Measurements from ENCODE around the gene SERPINE2.

SERPINE2 gene, protein sequence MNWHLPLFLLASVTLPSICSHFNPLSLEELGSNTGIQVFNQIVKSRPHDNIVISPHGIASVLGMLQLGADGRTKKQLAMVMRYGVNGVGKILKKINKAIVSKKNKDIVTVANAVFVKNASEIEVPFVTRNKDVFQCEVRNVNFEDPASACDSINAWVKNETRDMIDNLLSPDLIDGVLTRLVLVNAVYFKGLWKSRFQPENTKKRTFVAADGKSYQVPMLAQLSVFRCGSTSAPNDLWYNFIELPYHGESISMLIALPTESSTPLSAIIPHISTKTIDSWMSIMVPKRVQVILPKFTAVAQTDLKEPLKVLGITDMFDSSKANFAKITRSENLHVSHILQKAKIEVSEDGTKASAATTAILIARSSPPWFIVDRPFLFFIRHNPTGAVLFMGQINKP

DNA sequence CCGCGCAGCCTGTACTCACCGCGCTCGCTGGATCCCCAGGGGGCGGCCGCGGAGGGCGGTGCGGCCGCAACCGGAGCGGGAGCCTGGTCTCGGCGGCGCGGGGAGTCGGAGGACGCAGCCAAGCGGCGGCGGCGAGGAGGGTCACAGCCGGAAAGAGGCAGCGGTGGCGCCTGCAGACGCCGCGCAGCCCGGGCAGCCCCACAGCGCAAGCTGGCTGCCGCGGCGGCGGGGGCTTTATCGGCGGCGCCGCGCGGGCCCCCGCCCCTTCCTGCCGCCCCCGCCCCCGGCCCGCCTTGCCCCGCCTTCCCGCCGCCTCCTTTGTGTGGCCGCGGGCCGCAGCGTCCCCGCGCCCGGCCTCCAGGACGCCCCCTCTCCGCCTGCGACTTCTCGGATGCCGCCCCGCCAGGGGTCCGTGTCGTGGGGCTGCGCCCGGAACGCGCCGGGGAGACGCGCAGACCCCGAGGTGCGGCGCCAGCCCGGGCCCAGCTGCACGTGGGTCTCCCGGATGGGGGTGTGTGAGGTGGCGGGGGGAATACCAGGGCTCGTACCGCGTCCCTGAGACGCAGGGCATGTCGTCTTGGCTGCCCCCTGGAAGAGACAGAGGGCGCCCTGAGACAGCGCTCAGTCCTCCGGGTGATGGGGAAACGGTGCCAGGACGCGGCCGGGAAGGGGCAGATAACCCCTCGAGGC is at the start of gene SERPINE2:
Gene SERPINE2, minus strand, starts transcription at position 207 of the 690 bp plus-strand sequence. CDS start 37,386 bp downstream, outside the sequence.
- no peak for DNase-seq

DNA sequence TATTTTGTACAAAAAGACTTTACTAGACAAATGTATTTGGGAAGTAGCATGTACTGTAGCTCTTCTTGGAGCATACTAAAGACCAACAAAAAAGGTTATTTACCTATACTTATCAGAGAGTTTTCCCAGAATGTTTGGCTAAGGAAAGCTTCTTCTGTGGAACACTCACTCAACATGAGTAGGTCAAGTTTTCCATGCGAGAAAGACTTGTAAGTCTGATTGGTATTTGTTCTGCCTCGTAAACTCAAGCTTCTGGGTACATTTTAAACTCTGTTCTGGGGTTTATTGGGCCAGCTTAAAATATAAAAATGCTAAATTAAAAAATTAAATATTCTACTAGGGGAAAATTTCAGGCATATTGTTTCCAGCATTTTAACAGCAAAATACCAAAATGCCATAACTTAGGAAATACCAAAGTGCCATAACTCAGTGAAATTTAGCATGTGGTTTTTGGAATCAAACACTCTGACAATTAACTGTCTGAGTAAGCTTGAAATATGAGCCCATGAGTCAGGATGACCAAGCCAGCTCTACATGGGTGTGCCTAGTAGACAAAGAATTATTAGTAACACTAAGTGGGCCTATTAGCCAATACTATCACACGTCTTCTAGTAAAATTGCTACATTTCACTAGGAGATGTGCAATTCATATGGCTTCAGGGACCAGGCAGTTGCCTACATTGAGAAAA is 47.3 kb upstream of the SERPINE2 start:
- DNase-seq, result no peak

DNA sequence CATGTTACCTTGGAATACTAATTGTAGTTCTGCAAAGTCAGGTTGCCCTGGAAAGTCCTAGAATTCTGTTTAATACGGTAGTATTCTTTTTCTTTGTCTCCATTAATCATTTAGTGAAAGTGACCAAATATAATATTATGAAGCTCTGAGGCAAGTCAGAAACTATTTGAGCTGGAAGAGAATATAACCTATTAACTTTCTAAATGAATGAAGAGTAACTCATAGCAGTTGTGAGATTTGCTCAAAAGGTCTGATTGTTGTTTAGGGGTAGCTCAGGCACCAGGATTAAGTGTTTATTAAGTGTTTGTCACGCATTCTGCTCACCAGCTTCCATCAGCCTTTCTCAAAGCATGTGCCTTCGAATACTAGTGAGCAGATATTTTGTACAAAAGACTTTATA is 46.7 kb upstream of the SERPINE2 start:
- no peak for DNase-seq

DNA sequence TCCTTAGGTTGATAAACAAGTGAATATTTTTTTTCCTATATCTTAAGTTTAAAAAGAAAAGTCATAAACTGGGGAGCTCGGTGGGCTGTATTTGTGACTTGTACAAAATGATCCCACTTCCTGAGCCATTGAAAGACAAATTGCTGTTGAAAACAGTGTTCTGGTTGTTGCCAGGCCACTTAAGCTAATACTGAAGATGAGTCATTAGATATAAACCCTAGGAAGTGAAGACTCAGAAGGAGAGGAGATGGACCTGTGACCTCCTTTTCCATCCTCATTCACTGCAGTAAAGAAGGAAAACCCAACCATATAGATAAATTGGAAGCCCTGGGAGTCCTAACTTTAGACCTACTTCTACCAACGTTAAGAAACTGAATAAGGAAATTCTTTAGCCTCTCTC is 46.2 kb upstream of the SERPINE2 start:
- no peak for DNase-seq

DNA sequence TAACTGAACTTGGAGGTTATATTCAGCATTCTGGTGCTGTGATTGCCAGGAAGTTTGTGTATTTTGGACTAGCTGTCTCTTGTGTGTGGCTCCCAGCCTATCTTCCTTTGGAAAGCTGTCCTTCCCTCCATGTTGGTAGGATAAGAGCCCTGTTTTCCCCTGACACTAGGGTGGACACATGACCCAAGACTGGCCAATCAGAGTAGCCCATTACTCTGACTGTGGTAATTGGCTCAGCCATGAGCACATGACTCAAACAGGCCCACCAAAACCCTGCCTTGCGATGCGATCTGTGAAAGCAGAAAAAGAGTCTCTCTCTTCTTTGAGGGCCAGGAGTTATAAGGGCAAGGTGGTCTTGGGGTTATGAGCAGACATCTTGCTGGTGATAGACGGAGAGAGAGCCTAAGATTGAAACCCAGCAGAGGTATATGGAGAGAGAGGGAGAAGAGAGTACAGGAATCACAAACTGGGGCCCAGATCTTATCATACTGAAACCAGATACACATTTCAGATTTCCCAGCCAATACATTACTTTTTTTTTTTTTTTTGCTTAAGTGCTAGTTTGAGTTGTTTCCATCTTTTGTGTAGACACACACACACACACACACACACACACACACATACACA is 45.3 kb upstream of the SERPINE2 start:
- no peak for DNase-seq

DNA sequence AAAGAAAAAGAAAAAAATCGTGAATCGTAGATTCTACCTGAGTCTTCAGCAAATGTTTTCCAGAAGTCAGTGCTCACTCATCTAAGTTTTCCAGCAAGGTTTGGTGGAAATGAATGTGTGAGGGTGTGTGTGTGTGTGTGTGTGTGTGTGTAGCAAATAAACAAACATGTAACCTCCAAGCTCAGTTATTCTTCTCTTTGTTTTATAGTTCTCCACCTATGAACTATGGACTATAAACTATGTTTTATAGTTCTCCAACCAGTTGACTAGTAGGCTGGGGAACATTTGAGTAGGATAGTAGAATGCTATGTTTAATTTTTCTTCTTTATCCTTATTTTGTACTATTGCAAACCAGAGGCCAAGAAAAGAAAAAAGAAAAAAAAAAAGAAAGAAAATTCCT is 44.6 kb upstream of the SERPINE2 start:
- no peak for DNase-seq

DNA sequence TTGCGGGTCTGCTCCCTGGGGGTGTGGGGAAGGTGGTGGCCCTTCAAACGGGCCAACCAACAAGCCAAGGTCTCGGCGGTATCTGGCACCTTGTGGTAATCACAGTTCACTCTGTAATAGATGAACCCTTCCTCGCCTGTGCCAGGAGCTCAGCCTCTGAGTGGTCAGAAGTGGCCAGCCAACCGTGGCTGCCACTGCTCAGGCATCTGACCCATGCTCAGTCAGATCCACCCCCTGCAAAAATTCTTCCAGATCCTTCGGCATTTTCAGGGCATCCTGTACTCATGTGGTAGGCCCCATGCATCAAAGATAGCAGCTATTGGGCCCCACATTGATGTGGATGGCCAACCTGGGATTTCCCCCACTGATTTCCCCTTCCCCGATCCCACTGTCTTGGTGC is 39.6 kb upstream of the SERPINE2 start:
- DNase-seq, result no peak

DNA sequence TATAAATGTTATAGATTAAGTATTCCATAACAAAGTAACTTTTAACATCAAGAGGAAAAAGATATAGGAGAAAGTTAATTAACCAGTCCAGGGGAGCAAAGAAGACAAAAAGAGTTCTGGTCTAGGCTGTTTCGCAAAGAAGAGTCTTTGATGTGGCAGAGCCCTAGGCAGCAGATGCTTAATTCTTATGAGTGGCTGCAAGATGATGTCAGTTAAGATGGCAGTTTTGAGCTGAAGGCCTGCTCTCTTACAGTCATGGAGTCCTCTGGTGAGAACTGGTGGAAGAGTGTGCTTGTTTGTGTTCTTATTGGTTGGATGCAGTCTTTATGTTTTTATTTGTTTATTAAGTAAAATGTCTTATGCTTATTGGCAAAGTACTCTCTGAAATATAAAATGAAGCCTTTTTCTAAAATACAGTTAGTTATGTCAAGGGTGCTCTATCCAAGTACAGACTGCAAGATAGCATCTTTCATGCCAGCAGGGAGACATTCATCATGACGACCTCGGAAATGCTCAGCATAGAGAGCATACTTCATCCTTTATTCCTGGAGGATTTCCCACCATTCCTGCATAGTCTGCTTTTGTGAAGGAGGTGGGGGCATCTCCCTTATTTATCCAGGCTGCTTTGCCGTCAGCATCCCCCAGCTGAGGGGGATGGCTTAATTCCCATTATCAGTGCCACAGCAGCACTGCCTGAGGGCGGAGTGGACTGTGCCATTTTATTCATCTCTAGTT is 38.9 kb upstream of the SERPINE2 start:
- no peak for DNase-seq

DNA sequence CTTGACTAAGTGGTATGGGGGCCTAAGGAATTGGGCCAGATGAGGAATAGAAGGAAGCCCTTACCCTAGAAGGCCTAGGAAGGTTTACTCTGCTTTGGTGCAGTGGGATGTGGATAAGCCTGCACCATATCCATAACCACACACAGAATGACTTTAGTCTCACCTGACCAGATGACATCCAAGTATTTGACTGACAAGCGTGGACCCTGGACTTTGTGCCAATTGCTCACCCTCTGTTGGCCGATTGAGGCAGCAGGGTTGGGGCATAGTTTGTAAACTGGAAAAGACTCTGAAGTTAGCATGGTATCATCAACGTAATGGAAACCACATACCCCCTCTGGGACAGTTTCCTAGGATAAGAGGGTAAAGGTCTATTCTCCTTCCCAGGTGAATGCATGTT is 36.5 kb upstream of the SERPINE2 start:
- DNase-seq, result no peak

DNA sequence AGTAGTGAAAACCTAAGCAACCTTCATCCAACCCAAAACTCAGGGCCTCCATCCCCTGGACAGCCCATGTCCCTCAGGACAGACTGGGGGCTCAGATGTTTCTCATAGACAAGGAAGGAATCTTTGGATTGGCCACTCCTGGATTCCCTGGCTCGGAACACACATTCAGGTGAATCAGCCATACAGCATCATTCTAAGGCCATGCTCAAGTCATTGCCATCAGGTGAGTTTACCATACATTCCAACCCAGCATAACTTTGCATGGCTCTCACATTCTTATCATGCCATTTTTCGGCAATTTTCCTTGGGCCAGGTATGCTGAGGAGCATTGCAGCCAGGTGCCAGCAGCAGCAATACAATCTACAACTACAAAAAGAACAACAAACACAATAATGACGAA is 34.6 kb upstream of the SERPINE2 start:
- no peak for DNase-seq

DNA sequence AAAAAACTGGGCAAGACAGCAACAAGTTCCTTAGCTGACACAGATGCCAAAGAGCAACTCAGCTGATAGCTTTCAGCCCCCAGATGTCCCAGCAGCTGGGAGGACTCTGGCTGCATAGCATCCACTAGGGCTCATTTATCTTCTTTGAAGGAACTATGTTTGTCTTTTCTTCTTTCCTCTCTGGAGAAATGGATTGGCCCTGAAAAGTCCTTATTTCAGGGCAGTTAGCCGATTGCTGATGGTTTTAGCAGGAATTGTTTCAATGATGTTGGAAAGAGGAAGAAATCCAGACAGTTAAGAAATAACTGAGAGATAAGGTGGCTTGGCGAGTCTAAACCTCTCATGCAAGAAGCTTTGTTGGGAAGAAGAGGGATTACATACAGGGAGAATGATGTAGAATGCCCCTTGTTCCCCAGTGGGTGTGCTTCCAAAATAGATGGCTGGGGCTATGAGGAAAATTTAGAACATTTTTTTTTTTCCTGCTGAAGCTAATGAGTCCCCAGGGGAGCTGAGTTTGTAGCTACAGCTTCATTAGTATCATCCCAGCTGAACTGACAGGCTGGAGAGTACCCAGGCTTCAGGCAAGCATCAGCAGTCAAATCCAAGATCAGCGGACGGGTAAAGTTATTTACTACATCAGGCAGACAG is 33.6 kb upstream of the SERPINE2 start:
- DNase-seq, result no peak

DNA sequence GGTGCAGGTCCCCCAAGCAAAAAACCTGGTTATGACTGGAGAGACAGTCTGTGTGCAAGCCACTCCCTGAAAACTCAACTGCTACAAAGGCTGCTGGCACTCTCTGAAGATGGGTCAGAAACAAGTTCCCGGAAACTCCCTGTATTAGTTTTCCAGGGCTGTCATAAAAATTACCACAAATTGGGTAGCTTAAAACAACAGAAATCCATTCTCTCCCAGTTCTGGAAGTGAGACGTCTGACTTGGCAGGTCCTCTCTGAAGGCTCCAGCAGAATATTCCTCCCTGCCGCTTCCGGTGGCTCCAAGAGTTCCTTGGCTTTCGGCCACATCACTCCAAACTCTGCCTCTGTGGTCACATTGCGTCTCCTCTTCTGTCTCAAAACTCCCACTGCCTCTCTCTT is 30.1 kb upstream of the SERPINE2 start:
- no peak for DNase-seq

DNA sequence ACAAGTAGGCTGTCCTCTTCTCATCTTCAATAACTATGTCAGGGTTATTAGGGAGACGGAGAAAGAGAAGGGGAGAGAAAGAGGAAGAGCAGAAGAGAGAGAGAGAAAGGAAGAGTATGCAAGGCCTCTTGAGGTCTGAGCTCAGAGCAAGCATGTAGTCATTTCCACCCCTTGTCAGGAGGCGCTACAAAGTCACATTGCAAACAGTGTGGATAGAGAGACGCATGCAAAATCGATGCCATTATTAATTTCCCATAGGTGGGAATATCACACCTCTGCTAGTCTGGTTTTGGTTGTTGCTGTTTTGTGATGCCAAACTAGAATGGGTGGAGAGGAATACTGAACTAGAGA is 24.2 kb upstream of the SERPINE2 start:
- no peak for DNase-seq

DNA sequence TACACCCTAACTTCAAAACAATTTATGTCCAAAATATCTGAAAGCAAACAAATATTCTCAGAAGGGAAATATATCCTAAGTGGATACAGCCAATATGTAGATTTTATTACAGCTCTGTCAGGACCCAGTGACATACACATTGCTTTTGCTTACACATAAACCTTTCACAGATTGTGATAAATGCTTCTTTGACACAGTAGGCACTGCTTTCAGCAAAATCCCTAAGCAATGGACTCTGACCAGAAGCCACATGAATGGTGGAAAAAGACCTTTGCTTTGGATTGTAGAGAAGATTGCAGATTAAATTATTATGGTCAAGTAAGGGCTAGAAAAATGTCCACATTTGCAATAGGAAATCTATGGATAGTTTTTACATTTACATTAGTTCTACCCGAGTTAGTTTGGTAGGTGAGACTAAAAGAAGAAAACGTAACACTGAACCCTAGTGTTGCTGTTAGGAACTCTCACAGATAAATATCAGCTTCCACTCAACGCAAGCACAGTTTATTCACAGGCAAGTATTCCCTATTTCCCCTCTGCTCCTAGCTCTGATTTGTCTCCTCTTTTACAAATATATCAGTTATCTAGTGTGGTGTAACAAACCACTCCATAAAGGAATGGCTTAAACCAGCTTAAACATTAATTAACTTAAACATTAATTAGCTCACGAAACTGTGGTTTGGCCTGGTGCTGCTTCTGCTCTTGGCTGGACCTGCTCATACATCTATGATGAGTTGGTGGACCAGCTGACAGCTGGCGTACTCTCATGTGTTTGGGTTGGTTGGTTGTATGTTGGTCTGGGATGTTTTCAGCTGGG is 23.6 kb upstream of the SERPINE2 start:
- DNase-seq, result no peak

DNA sequence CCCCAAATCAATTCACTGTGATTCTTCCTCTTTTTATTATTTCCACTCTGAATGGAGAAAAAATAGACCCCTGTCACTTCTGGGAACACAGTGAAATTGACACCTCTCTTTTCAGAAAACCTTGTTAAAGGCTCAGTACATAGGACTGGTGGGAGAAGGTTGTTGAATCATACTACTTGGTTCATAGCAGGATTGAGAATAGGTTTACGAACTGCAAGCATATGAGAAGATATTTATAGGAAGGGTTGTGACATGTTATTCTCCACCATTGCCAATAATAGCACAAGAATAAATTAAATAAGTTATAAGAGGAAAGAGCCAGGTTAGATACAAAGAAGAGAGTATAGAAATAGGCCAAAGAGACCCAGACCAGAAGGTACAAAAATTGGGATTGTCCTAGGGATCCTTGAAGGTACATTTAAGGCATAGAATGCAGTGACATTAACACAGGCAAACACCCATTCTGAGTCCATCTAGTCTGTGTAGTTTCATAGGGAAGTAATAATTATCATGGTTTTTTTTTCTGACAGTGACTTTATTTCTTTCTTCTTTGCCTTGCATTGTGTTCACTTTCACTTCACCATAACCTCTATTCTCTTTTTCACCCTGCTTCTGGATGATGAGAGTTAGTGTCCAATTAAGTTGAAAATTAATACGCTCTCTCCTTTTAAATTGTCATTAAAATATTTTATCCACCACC is 21.8 kb upstream of the SERPINE2 start:
- peak; percentile 78 for DNase-seq

DNA sequence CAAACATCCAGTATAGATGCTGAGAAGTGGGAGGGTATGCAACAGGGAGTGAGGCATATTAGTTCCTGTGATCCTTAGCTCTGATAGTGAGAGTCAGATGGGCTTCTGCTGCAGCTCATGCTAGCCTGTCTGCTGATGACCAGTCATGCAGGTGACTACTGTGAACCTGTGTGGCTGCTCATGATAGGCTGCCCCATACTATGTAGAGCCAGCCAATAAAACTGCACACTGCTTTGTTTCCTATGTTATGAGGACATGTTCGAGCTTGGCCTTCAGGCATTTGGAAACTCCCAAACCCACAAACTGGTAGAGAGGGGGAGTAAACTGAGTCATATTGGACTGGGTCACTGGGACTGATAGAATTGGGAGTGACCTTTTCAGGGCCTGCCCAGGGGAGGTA is 20.1 kb upstream of the SERPINE2 start:
- no peak for DNase-seq

DNA sequence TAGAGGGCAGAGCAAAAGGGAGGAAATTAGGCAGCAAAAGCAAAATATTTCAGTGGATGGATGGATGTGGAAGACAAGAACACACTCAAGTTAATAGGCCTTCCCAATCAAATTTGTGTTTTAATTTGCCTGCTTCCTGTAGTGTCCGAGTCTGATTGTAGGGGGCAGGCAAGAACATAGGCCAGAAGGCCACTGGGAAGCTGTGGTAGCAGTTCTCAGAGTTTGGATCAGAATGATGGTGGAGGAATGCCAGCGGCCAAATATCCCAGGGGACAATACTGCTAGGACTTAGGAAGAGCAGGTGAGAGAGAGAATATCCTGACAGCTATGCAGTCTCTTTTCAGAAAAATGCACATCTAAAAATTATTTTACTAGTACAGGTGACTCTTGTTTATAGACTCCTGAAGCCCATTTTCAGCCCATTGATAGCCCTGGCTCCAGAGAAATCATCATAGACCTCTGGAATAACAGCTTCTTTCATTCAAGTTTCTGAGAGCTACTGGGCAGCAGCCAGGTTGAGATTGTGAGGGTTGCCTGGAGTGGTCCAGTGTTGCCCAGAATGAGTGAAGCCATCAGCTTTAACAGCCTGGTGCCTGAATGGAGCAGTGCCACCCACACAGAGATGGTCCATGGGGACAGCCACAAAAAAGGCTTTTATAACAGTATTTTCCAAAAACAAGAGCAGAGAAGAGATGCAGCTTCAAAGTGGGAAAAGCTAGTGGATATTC is 19.1 kb upstream of the SERPINE2 start:
- DNase-seq, result no peak

DNA sequence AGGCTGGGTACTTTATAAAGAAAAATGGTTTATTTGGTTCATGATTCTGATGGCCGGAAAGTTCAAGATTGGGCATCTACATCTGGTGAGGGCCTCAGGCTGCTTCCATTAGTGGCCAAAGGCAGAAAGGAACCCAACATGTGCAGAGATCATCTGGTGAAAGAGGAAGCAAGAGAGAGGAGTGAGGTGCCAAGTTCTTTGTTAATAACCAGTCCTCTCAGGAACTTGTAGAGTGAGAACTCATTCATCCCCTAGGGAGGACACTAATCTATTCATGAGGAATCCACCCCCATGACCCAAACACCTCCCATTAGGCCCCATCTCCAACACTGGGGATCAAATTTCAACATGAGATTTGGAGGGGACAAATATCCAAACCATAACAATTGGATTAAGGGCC is 17.8 kb upstream of the SERPINE2 start:
- no peak for DNase-seq

DNA sequence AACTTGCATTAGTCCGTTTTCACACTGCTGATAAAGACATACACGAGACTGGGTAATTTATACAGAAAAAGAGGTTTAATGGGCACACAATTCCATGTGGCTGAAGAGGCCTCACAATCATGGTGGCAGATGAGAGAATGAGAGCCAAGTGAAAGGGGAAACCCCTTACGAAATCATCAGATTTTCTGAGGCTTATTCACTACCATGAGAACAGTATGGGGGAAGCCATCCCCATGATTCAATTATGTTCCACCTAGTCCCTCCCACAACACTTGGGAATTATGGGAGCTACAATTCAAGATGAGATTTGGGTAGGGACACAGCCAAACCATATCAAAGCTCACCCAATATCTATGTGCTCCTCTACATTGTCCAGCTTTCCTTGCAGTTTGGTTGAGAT is 16.0 kb upstream of the SERPINE2 start:
- no peak for DNase-seq

DNA sequence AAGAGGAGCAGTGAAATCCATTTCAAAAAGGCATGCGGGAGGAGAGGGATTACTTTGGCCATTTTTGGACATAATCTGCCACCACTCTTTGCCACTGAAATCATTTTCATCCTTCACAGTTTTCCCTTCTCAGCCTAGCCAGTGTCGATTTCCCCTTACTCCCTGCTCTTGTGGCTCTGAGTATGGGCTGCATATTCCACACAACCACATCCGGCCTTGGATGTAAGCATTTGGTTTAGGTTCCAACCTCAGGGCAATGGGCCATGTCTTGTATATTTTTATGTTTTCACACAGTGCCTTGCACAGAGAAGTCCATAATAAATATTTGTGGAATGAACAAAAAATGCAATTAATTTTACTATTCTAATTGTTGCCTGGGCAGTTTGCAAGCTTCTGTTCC is 7.7 kb upstream of the SERPINE2 start:
- DNase-seq, result no peak

Measured in MV-4-11 (cell line).